Vagina (tissue), 2 donors: ENCODE results near the gene HCRTR1. TPM values are rescaled to one million over a fixed set of nuclear protein-coding genes. Genes with fewer than 3 reads are reported as not detected.

Experiments
- DNase-seq, 2 donors: peaks; one replicate each; pipeline ENCODE4 v3.0.0-alpha.2; 2017; ENCODE audit errors: extremely low spot score in 2 of 2
- H3K27ac ChIP-seq: fragments of 200-600 bp; sonication (generic); one replicate; pipeline ENCODE4 v1.5.1; 2019
- H3K27me3 ChIP-seq: fragments of 200-600 bp; sonication (generic); one replicate; pipeline ENCODE4 v1.5.1; 2019
- H3K36me3 ChIP-seq, 2 donors: fragments of 200-600 bp; sonication (generic); one replicate each; pipeline ENCODE4 v1.5.1; 2017 to 2019
- H3K4me1 ChIP-seq: fragments of 200-600 bp; sonication (generic); one replicate; pipeline ENCODE4 v1.5.1; 2019
- H3K4me3 ChIP-seq, 2 donors: fragments of 200-600 bp; sonication (generic); 1 replicate in 1 of 2; 2 replicates in 1 of 2; pipeline ENCODE4 v1.5.1; 2016 to 2019
- H3K9me3 ChIP-seq: fragments of 200-600 bp; sonication (generic); one replicate; pipeline ENCODE4 v1.5.1; 2019
- CTCF ChIP-seq, 3 experiments: fragments of 450-650 bp in 2 of 3; fragments of 200-600 bp in 1 of 3; sonication (generic) in 1 of 3; IDR thresholded peaks; one replicate each; pipeline ENCODE4 v1.5.1; 2017 to 2019; ENCODE audit warnings: antibody characterized with exemption in 3 of 3, mild to moderate bottlenecking in 2 of 3, moderate library complexity in 2 of 3
- POLR2A ChIP-seq, 2 donors: fragments of 450-650 bp; IDR thresholded peaks; one replicate each; pipeline ENCODE4 v1.6.1; 2017; ENCODE audit warnings: antibody characterized with exemption in 2 of 2, mild to moderate bottlenecking in 2 of 2, moderate library complexity in 2 of 2
- POLR2AphosphoS5 ChIP-seq, 2 donors: sonication (generic); formaldehyde crosslinking; IDR thresholded peaks; one replicate each; pipeline ENCODE4 v1.9.0; 2017; ENCODE audit warnings: antibody characterized with exemption in 2 of 2, mild to moderate bottlenecking in 2 of 2, low read depth in 1 of 2; ENCODE audit not compliant: insufficient read depth in 1 of 2
- intact Hi-C: fragments of 100-400 bp; cut with DNase I; formaldehyde crosslinking; loops from one replicate; pipeline ENCODE4 v1.15.1; 2023
- total RNA-seq: library from RNA; depleted of rRNA; stranded (reverse); fragments of >200 nt; gene quantifications from one replicate; pipeline ENCODE4 v1.2.3, GENCODE V29; 2016

Gene HCRTR1
- total RNA-seq, 1 donor from 2014 or later = not detected

DNA sequence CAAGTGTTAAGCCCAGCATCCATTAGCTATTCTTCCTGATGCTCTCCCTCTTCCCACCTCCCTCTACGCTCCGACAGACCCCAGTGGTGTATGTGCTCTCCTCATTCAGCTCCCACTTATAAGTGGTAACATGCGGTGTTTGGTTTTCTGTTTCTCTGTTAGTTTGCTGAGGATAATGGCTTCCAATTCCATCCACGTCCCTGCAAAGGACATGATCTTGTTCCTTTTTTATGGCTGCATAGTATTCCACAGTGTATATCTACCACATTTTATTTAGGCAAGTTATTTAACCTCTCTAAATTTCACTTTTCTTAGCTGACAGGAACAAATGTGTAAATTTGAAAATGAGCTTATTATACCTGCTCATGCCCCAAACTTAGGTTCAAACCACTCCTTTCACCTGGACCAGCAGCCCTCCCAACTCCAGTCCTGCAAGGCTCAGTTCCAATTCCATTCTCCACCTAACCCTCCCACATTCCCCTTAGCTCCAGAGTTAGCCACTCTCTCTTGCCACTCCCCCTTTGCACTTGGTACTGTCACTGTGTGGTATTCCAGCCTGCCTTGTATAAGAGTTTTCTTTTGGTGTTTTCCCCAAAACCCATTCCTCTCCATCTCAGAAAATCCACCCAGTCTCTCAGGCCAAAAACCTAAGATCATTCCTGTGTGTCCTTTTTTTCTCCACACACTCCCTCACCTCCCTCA lies 28.9 kb downstream of the HCRTR1 start:
- peaks cover 38% of the 10 kb centered on the region for H3K4me1 ChIP-seq
- no peak for DNase-seq
- intact Hi-C loops = no loop called here
- no peaks in the 10 kb centered on the region for H3K9me3 ChIP-seq
- no peaks in the 10 kb centered on the region for H3K27me3 ChIP-seq
- H3K4me3 ChIP-seq = no peak overlapping the region
- H3K27ac ChIP-seq = no peak overlapping the region
- no peaks in the 10 kb centered on the region for H3K36me3 ChIP-seq
- no peak for TF ChIP-seq CTCF (IDR thresholded peaks at IDR 0.05)

- no peaks in the 10 kb centered on the region for H3K9me3 ChIP-seq
- no peak overlapping the region for H3K4me3 ChIP-seq
- no peak for DNase-seq
- H3K36me3 ChIP-seq = no peaks in the 10 kb centered on the region
- no peak overlapping the region for H3K27ac ChIP-seq
- TF ChIP-seq CTCF (IDR thresholded peaks at IDR 0.05) = no peak
- TF ChIP-seq POLR2AphosphoS5 (IDR thresholded peaks at IDR 0.05; ENCODE audit: insufficient read depth in 1 of 2, low read depth in 1 of 2) = no peak
- TF ChIP-seq POLR2A (IDR thresholded peaks at IDR 0.05) = no peak
- H3K4me1 ChIP-seq = peaks cover 40% of the 10 kb centered on the region
- no peaks in the 10 kb centered on the region for H3K27me3 ChIP-seq
- intact Hi-C loops = no loop called here
These were observed 29.6 kb downstream of the HCRTR1 start for GRCh38 chr1:31647106-31647505.

DNA sequence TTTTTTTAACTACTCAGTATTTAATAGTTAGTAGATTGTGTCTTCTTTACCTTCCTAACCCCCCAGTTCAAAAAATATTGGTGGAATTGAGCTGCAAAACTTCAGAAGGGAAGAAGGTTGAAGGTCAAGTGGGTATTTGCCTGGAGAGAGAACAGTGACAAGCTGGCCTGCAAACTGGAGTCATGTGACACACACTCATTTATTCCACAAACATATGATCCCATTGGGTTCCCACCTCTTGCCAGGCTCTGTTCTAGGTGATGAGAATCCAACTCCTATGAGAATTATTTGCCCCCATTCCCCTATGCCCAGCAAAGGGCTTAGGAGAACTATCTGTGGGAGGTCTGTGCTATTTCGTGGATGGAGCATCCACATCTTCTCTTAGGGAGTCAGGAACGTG lies 30.7 kb downstream of the HCRTR1 start:
- Histone ChIP-seq H3K27me3 (no peaks in the 10 kb centered on the region), H3K36me3 (no peaks in the 10 kb centered on the region), H3K4me3 (no peak overlapping the region), H3K9me3 (no peaks in the 10 kb centered on the region), H3K4me1 (peaks cover 30% of the 10 kb centered on the region), H3K27ac (no peak overlapping the region)
- TF ChIP-seq POLR2AphosphoS5 (IDR thresholded peaks at IDR 0.05; ENCODE audit: insufficient read depth in 1 of 2, low read depth in 1 of 2) = no peak
- intact Hi-C loops = no loop called here
- no peak for DNase-seq

GRCh38 chr1:31648641-31649357 lies 31.3 kb downstream of the HCRTR1 start:
- no peak for DNase-seq
- no peak for TF ChIP-seq CTCF (IDR thresholded peaks at IDR 0.05)
- no peak for TF ChIP-seq POLR2A (IDR thresholded peaks at IDR 0.05)
- no peak for TF ChIP-seq POLR2AphosphoS5 (IDR thresholded peaks at IDR 0.05; ENCODE audit: insufficient read depth in 1 of 2, low read depth in 1 of 2)
- no peaks in the 10 kb centered on the region for H3K36me3 ChIP-seq
- H3K4me1 ChIP-seq = peaks cover 24% of the 10 kb centered on the region
- no peak overlapping the region for H3K27ac ChIP-seq
- no peaks in the 10 kb centered on the region for H3K9me3 ChIP-seq
- no peak overlapping the region for H3K4me3 ChIP-seq
- H3K27me3 ChIP-seq = no peaks in the 10 kb centered on the region
- intact Hi-C loops = no loop called here

DNA sequence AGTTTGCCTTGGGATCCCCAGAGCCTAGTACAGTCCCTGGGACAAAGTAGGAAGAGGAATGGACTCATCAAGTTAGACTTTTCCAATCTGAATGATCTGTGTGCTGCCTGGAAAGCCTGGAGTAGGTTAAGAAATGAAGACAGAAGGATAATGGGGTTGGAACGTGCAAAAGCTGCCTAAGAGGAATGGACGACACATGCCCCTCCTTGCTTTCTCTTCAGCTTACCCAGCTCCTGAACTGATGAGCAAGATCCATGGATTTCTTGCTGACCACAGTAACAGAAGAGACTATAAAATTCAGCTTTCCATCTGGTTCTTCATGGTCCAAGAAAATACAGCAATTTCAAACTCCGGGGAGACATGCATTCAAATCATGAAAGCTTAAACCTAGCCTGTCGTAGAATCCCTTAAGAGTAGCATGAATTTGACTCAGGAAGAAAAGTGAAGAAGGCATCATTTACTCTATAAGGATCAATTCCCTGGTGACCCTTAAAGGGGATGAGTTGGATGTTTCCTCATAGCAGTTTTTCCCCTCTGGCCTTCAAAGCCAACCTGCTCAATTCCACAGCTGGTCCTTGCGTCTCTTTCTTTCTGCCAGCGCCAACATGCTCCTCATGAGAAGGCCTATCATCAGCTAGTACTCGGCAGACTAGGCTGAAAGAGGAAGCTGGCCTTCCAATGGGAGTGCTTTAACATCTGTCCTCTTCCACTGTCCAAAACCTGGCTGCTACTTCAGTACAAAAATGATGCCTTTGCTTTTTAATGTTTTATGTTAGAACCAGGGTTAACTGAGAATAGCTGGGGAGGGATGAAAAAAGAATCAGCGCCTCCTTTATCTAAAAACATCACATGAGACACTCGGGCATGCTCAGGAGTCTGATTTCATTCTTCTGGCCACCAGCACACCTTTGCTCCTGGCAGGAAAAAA lies 32.9 kb downstream of the HCRTR1 start:
- Histone ChIP-seq H3K27ac (no peak overlapping the region), H3K4me3 (no peak overlapping the region), H3K4me1 (peaks cover 19% of the 10 kb centered on the region), H3K36me3 (no peaks in the 10 kb centered on the region), H3K9me3 (no peaks in the 10 kb centered on the region), H3K27me3 (no peaks in the 10 kb centered on the region)
- intact Hi-C loops = no loop called here
- no peak for DNase-seq
- TF ChIP-seq POLR2AphosphoS5 (IDR thresholded peaks at IDR 0.05; ENCODE audit: insufficient read depth in 1 of 2, low read depth in 1 of 2) (no peak), CTCF (IDR thresholded peaks at IDR 0.05) (no peak), POLR2A (IDR thresholded peaks at IDR 0.05) (no peak)
